HL-60 (cell line): ENCODE data around the gene PROM2.

Experiments used
- DNase-seq, 2 experiments: peaks; one replicate each; pipeline ENCODE4 v3.0.0-alpha.2; 2010 to 2020; ENCODE audit warnings: low read depth in 1 of 2, low spot score in 1 of 2
- H3K27ac ChIP-seq: fragments of 250-450 bp; sonication (Bioruptor Pico); replicated peaks from 2 replicates; pipeline ENCODE4 v1.5.1; 2020; ENCODE audit warnings: mild to moderate bottlenecking, moderate library complexity
- H3K27me3 ChIP-seq: fragments of 250-450 bp; sonication (Bioruptor Pico); 2 replicates; pipeline ENCODE4 v1.5.1; 2021; ENCODE audit warnings: mild to moderate bottlenecking, moderate library complexity; ENCODE audit not compliant: insufficient read depth, poor library complexity, severe bottlenecking
- H3K4me3 ChIP-seq: replicated peaks from 2 replicates; pipeline ENCODE4 v1.5.1; 2011; ENCODE audit warnings: mild to moderate bottlenecking, control low read depth, low read length; ENCODE audit not compliant: insufficient read depth
- CTCF ChIP-seq: IDR thresholded peaks from one replicate; pipeline ENCODE4 v1.5.1; 2011; ENCODE audit warnings: low read length, control low read depth, inconsistent platforms; ENCODE audit not compliant: insufficient read depth
- GABPA ChIP-seq: IDR thresholded peaks from 2 replicates; pipeline ENCODE4 v1.6.1; 2012; ENCODE audit warnings: low read depth
- POLR2AphosphoS5 ChIP-seq: IDR thresholded peaks from 2 replicates; pipeline ENCODE4 v1.6.1; 2012; ENCODE audit warnings: low read depth
- REST ChIP-seq: IDR thresholded peaks from 2 replicates; pipeline ENCODE4 v1.6.1; 2012; ENCODE audit warnings: low read depth; ENCODE audit not compliant: insufficient replicate concordance
- SPI1 ChIP-seq: IDR thresholded peaks from 2 replicates; pipeline ENCODE4 v1.6.1; 2012; ENCODE audit warnings: low read depth, mild to moderate bottlenecking, borderline replicate concordance

The PROM2 gene

GRCh38 chr2:95289253-95289652, 15.0 kb downstream of the PROM2 start:
- H3K27me3 ChIP-seq, result no peaks in the 10 kb centered on the region
- H3K27ac ChIP-seq, result no peak overlapping the region
- no peak for TF ChIP-seq CTCF
- no peak for TF ChIP-seq GABPA
- TF ChIP-seq POLR2AphosphoS5, result no peak
- no peak for TF ChIP-seq REST
- TF ChIP-seq SPI1, result no peak
- no peak for DNase-seq
- H3K4me3 ChIP-seq, result no peak overlapping the region

- TF ChIP-seq SPI1 (no peak), POLR2AphosphoS5 (no peak)
- DNase-seq, result no peak
- H3K4me3 ChIP-seq, result no peak overlapping the region
- no peaks in the 10 kb centered on the region for H3K27me3 ChIP-seq
- no peak overlapping the region for H3K27ac ChIP-seq
Measured at GRCh38 chr2:95291222-95291621, 17.0 kb downstream of the PROM2 start.

GRCh38 chr2:95292623-95293260, 18.5 kb downstream of the PROM2 start:
- no peak overlapping the region for H3K27ac ChIP-seq
- TF ChIP-seq SPI1 (no peak), CTCF (no peak)
- DNase-seq, result no peak

GRCh38 chr2:95294579-95295250, 20.5 kb downstream of the PROM2 start:
- Histone ChIP-seq H3K27me3 (no peaks in the 10 kb centered on the region), H3K4me3 (no peak overlapping the region), H3K27ac (no peak overlapping the region)
- TF ChIP-seq SPI1, result no peak
- no peak for TF ChIP-seq REST
- no peak for TF ChIP-seq GABPA
- no peak for TF ChIP-seq CTCF
- no peak for TF ChIP-seq POLR2AphosphoS5
- DNase-seq, result no peak

More at GRCh38 chr2:95292623-95293260, 18.5 kb downstream of the PROM2 start:
- H3K4me3 ChIP-seq, result no peak overlapping the region
- no peaks in the 10 kb centered on the region for H3K27me3 ChIP-seq
